ENCODE results near the gene PILRA. TPM values are rescaled to one million over a fixed set of nuclear protein-coding genes. Genes with fewer than 3 reads are reported as not detected.

PILRA gene
- polyA plus RNA-seq, 1 donor (not counting 4 experiments of a cell fraction or from before 2014, with no cell fraction given): 0.33 TPM

DNA sequence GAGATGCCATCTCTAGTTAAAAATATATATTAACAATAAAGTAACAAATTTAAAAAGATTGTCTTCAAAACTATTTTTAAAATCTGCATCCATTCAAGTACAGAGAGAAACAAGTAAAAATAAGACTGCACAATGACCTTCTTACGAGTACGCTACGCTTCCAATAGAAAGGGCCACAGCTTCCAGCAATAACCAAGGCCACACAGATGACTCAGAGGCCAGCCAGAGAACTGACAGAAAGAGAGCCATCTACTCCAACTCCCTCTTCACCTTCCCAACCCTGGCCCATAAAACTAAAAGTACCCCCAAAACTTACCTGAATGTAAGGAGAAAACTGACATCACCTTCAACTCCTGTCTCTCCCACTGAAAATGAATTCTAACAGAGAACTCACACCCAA lies 26.8 kb downstream of the PILRA start:
- Histone ChIP-seq H3K4me3 (ENCODE audit: control insufficient read depth in 2 of 3, extremely low read depth in 1 of 3, insufficient read depth in 2 of 3, low read depth in 1 of 3, low read length in 3 of 3) (no peak overlapping the region), H3K4me2 (ENCODE audit: control insufficient read depth, extremely low read depth, insufficient read depth, low read depth, low read length) (no peak overlapping the region), H4K20me1 (ENCODE audit: control insufficient read depth, extremely low read depth, insufficient read depth, low read length) (no peaks in the 10 kb centered on the region), H3K9ac (ENCODE audit: control insufficient read depth, extremely low read depth, insufficient read depth, low read length) (no peak overlapping the region), H3K36me3 (ENCODE audit: control insufficient read depth in 2 of 2, extremely low read depth in 1 of 2, insufficient read depth in 2 of 2, low read length in 2 of 2) (no peaks in the 10 kb centered on the region), H3K9me1 (ENCODE audit: control insufficient read depth, extremely low read depth, insufficient read depth, low read length) (no peaks in the 10 kb centered on the region), H2AFZ (ENCODE audit: control insufficient read depth, low read length) (no peak overlapping the region), H3K4me1 (ENCODE audit: control insufficient read depth, extremely low read depth, insufficient read depth, low read length) (no peaks in the 10 kb centered on the region), H3K79me2 (ENCODE audit: control insufficient read depth, insufficient read depth, low read length) (no peaks in the 10 kb centered on the region), H3K9me3 (ENCODE audit: control insufficient read depth, low read depth, low read length) (no peaks in the 10 kb centered on the region), H3K27me3 (ENCODE audit: control insufficient read depth, extremely low read depth, insufficient read depth, low read length) (peaks cover 12% of the 10 kb centered on the region), H3K27ac (ENCODE audit: control insufficient read depth, insufficient read depth, low read length) (no peak overlapping the region)
- dilution Hi-C loops (cut with MboI; ENCODE audit: extremely low pct_ligation_motif_present, low sequenced_read_pairs): no loop called here
- no peak for FAIRE-seq
- no peak for DNase-seq (ENCODE audit: low read depth, low spot score)
- TF ChIP-seq EZH2 (IDR thresholded peaks at IDR 0.05; ENCODE audit: low read length) (no peak), CTCF (optimal IDR thresholded peaks at IDR 0.05 in 1 of 3, IDR thresholded peaks at IDR 0.05 in 1 of 3, conservative IDR thresholded peaks at IDR 0.05 in 1 of 3; ENCODE audit: extremely low read depth in 1 of 3, insufficient read depth in 2 of 3, low read length in 3 of 3) (no peak)

- TF ChIP-seq EZH2 (IDR thresholded peaks at IDR 0.05; ENCODE audit: low read length): no peak
- peak in 1 of 3 experiments; percentile 31 for TF ChIP-seq CTCF (optimal IDR thresholded peaks at IDR 0.05 in 1 of 3, IDR thresholded peaks at IDR 0.05 in 1 of 3, conservative IDR thresholded peaks at IDR 0.05 in 1 of 3; ENCODE audit: extremely low read depth in 1 of 3, insufficient read depth in 2 of 3, low read length in 3 of 3)
- FAIRE-seq: no peak
- dilution Hi-C loops (cut with MboI; ENCODE audit: extremely low pct_ligation_motif_present, low sequenced_read_pairs): no loop called here
Measured at GRCh38 chr7:100400656-100401055, 27.4 kb downstream of the PILRA start.

More at GRCh38 chr7:100400656-100401055, 27.4 kb downstream of the PILRA start:
- Histone ChIP-seq H3K9ac (ENCODE audit: control insufficient read depth, extremely low read depth, insufficient read depth, low read length) (no peak overlapping the region), H3K4me3 (ENCODE audit: control insufficient read depth in 2 of 3, extremely low read depth in 1 of 3, insufficient read depth in 2 of 3, low read depth in 1 of 3, low read length in 3 of 3) (no peak overlapping the region), H2AFZ (ENCODE audit: control insufficient read depth, low read length) (no peak overlapping the region), H3K36me3 (ENCODE audit: control insufficient read depth in 2 of 2, extremely low read depth in 1 of 2, insufficient read depth in 2 of 2, low read length in 2 of 2) (no peaks in the 10 kb centered on the region), H3K4me2 (ENCODE audit: control insufficient read depth, extremely low read depth, insufficient read depth, low read depth, low read length) (no peak overlapping the region), H3K27ac (ENCODE audit: control insufficient read depth, insufficient read depth, low read length) (no peak overlapping the region), H3K79me2 (ENCODE audit: control insufficient read depth, insufficient read depth, low read length) (no peaks in the 10 kb centered on the region), H3K9me3 (ENCODE audit: control insufficient read depth, low read depth, low read length) (no peaks in the 10 kb centered on the region), H3K9me1 (ENCODE audit: control insufficient read depth, extremely low read depth, insufficient read depth, low read length) (no peaks in the 10 kb centered on the region), H3K27me3 (ENCODE audit: control insufficient read depth, extremely low read depth, insufficient read depth, low read length) (peaks cover 12% of the 10 kb centered on the region), H4K20me1 (ENCODE audit: control insufficient read depth, extremely low read depth, insufficient read depth, low read length) (no peaks in the 10 kb centered on the region), H3K4me1 (ENCODE audit: control insufficient read depth, extremely low read depth, insufficient read depth, low read length) (no peaks in the 10 kb centered on the region)
- DNase-seq (ENCODE audit: low read depth, low spot score): no peak

Measured in keratinocyte (primary cell).